Measurements from ENCODE around the gene PARP15. TPM values are rescaled to one million over a fixed set of nuclear protein-coding genes. Genes with fewer than 3 reads are reported as not detected.

The PARP15 gene
- total and polyA plus RNA-seq, 8 donors: 0.25 to 4.5 (median 1.3) TPM; not detected in 1

DNA sequence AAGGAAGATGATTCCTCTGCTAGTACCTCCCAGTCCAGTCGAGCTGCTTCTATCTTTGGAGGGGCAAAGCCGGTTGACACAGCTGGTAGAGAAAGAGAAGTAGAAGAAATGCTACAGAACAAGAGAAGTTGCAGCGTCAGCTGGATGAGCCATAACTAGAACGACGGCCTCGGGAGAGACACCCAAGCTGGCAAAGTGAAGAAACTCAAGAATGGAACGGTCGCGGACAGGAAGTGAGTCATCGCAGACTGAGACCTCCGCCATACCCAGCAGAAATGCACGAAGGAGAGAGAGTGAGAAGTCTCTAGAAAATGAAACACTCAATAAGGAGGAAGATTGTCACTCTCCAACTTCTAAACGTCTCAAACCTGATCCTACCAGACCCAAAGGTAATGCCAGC is 84.2 kb downstream of the PARP15 start:
- no peak overlapping the region for H3K4me3 ChIP-seq
- no peaks in the 10 kb centered on the region for H3K4me1 ChIP-seq
- no peaks in the 10 kb centered on the region for H3K36me3 ChIP-seq
- H3K9me3 ChIP-seq: no peaks in the 10 kb centered on the region
- 78 to 88% (median 84%) methylated on average over 13 of the region's 13 CpGs for WGBS, 5 donors
- DNase-seq: no peak
- no peaks in the 10 kb centered on the region for H3K27me3 ChIP-seq
- TF ChIP-seq POLR2A (IDR thresholded peaks at IDR 0.05): no peak
- TF ChIP-seq EP300 (IDR thresholded peaks at IDR 0.05): no peak
- no peak for TF ChIP-seq POLR2AphosphoS5 (IDR thresholded peaks at IDR 0.05)
- TF ChIP-seq, protein P1, sequence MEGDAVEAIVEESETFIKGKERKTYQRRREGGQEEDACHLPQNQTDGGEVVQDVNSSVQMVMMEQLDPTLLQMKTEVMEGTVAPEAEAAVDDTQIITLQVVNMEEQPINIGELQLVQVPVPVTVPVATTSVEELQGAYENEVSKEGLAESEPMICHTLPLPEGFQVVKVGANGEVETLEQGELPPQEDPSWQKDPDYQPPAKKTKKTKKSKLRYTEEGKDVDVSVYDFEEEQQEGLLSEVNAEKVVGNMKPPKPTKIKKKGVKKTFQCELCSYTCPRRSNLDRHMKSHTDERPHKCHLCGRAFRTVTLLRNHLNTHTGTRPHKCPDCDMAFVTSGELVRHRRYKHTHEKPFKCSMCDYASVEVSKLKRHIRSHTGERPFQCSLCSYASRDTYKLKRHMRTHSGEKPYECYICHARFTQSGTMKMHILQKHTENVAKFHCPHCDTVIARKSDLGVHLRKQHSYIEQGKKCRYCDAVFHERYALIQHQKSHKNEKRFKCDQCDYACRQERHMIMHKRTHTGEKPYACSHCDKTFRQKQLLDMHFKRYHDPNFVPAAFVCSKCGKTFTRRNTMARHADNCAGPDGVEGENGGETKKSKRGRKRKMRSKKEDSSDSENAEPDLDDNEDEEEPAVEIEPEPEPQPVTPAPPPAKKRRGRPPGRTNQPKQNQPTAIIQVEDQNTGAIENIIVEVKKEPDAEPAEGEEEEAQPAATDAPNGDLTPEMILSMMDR (IDR thresholded peaks at IDR 0.05): no peak
- intact Hi-C loops (cut with DNase I; ENCODE audit: low total_unique reads): no loop called here
- H3K27ac ChIP-seq: no peak overlapping the region

DNA sequence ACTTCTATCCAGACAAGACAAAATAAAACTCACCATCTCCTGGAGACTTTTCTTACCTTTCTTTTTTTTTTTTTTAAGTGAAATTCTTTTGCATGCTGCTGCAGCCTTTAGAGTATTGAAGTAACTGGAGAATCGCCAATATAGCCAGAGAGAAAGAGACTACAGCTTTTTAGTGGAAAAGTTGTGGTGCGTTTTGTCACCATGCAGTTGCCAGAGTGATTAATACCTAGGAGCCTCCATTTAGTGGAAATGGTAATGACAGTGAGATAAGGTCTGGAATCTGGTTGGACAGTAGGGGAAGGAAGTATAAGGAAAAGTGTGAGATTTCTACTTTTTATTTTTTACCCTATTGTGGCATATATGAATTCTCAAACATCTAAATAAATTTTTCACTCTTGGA is 85.1 kb downstream of the PARP15 start:
- TF ChIP-seq EP300 (IDR thresholded peaks at IDR 0.05) (no peak), POLR2A (IDR thresholded peaks at IDR 0.05) (no peak), POLR2AphosphoS5 (IDR thresholded peaks at IDR 0.05) (no peak)
- TF ChIP-seq, protein P1 (IDR thresholded peaks at IDR 0.05): no peak
- H3K27me3 ChIP-seq: no peaks in the 10 kb centered on the region
- H3K36me3 ChIP-seq: no peaks in the 10 kb centered on the region
- no peak for DNase-seq
- intact Hi-C loops (cut with DNase I; ENCODE audit: low total_unique reads): no loop called here
- whole genome bisulfite sequencing, 5 donors: 58 to 77% (median 66%) methylated on average over 2 of the region's 2 CpGs
- H3K4me3 ChIP-seq: no peak overlapping the region
- no peak overlapping the region for H3K27ac ChIP-seq
- no peaks in the 10 kb centered on the region for H3K9me3 ChIP-seq
- no peaks in the 10 kb centered on the region for H3K4me1 ChIP-seq

DNA sequence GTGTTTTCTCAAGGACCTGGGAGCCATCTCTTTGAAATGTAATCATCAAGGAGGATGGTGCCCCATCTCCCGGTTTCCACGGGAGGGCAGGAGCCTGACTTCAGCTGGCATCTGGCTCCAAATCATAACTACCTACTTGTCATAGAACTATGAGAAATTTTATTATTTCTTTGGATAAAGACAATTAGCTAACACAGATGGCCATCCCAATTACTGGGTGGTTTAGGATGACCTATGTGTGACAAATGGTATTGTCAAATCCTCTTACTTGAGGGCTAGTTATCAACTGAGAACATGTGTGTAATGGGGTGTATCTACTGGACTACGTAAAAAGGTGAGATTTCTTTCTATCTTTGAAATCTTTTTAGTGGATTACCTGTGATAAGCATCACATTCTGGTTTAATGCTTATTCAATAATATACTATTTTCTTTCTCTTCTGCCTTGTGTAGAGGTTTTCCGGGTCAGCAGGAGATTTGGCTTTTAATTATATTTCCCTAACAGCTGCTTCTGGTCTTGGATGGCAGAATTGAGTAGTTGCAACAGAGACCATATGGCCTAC is 87.9 kb downstream of the PARP15 start:
- no peaks in the 10 kb centered on the region for H3K36me3 ChIP-seq
- no peaks in the 10 kb centered on the region for H3K9me3 ChIP-seq
- TF ChIP-seq POLR2A (IDR thresholded peaks at IDR 0.05) (no peak), EP300 (IDR thresholded peaks at IDR 0.05) (no peak), POLR2AphosphoS5 (IDR thresholded peaks at IDR 0.05) (no peak)
- TF ChIP-seq, protein P1 (IDR thresholded peaks at IDR 0.05): no peak
- H3K27ac ChIP-seq: no peak overlapping the region
- DNase-seq: no peak
- 69 to 78% (median 76%) methylated on average over 4 of the region's 4 CpGs for WGBS, 5 donors
- H3K4me3 ChIP-seq: no peak overlapping the region
- no peaks in the 10 kb centered on the region for H3K4me1 ChIP-seq
- intact Hi-C loops (cut with DNase I; ENCODE audit: low total_unique reads): no loop called here
- no peaks in the 10 kb centered on the region for H3K27me3 ChIP-seq

DNA sequence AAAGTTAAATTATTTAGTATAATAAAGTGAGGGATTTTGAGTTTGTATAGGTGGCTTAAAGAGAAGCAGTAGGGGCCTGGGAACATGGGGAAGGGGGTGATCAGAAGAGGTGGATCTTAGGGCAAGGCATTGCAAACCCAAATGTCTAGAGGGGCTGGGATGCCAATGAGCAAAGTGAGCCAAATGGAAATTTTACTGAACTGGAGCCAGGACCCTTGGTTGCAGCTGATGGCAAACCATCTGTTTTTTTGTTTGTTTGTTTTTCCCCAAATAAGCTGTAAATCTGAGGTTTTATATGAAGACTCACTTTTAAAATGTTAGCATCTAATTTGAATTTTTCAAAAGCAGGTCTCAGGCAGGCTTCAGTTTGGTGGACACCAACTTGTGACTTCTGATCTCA is 88.4 kb downstream of the PARP15 start:
- Histone ChIP-seq H3K4me1 (no peaks in the 10 kb centered on the region), H3K36me3 (no peaks in the 10 kb centered on the region), H3K9me3 (no peaks in the 10 kb centered on the region), H3K27me3 (no peaks in the 10 kb centered on the region), H3K4me3 (no peak overlapping the region), H3K27ac (no peak overlapping the region)
- intact Hi-C loops (cut with DNase I; ENCODE audit: low total_unique reads): no loop called here
- TF ChIP-seq POLR2AphosphoS5 (IDR thresholded peaks at IDR 0.05) (no peak), POLR2A (IDR thresholded peaks at IDR 0.05) (no peak), EP300 (IDR thresholded peaks at IDR 0.05) (no peak)
- TF ChIP-seq, protein P1 (IDR thresholded peaks at IDR 0.05): no peak
- no peak for DNase-seq
